SK-N-SH (cell line): ENCODE results near the gene EHD2. TPM values are rescaled to one million over a fixed set of nuclear protein-coding genes. Genes with fewer than 3 reads are reported as not detected.
"Not testable (repeated sequence)": the region's sequence is repeated elsewhere in the genome, so short reads cannot be mapped to it uniquely, and the experiment has no call there.

Source experiments
- CTCF ChIA-PET: fragments of 300-600, 350-600 bp; formaldehyde crosslinking; extraction: SDS; loops from one replicate; lab custom pipeline; 2021; lab: Yijun Ruan, JAX
- POLR2A ChIA-PET: fragments of 350-600 bp; sonication (Branson Sonifier 250); formaldehyde crosslinking; extraction: SDS; loops from one replicate; lab custom pipeline; 2020; ENCODE audit warnings: antibody characterized with exemption, inconsistent platforms; lab: Yijun Ruan, JAX
- DNase-seq: peaks from one replicate; pipeline ENCODE4 v3.0.0; 2012
- H2AFZ ChIP-seq: fragments of 200-600 bp; sonication (generic); 2 replicates; pipeline ENCODE4 v1.8.1; 2016; ENCODE audit warnings: antibody characterized with exemption, mild to moderate bottlenecking, low read depth
- H3F3A ChIP-seq: fragments of 200-600 bp; sonication (generic); replicated peaks from 2 replicates; pipeline ENCODE3; 2016; ENCODE audit warnings: antibody characterized with exemption, mild to moderate bottlenecking; ENCODE audit not compliant: insufficient read depth
- H3K27ac ChIP-seq, 2 experiments: fragments of 200-500 bp in 1 of 2; fragments of 200-600 bp in 1 of 2; sonication (Bioruptor generic) in 1 of 2; sonication (generic), shearing (Covaris generic) in 1 of 2; 2 replicates each; pipeline versions ENCODE4 v1.5.1 to v1.6.1; 2014 to 2016; ENCODE audit warnings: low read depth in 2 of 2, inconsistent platforms in 1 of 2, low read length in 1 of 2, mild to moderate bottlenecking in 1 of 2, mixed read lengths in 1 of 2
- H3K27me3 ChIP-seq: fragments of 200-600 bp; sonication (generic), shearing (Covaris generic); 2 replicates; pipeline ENCODE4 v1.6.1; 2016; ENCODE audit warnings: mixed run types; ENCODE audit not compliant: insufficient read depth
- H3K36me3 ChIP-seq, 2 experiments: fragments of 200-500 bp in 1 of 2; fragments of 200-600 bp in 1 of 2; sonication (Bioruptor generic) in 1 of 2; sonication (generic) in 1 of 2; replicated peaks in 1 of 2; 2 replicates each; pipeline versions ENCODE3 to v1.5.1; 2014 to 2016; ENCODE audit warnings: low read length in 1 of 2, mild to moderate bottlenecking in 1 of 2; ENCODE audit not compliant: insufficient read depth in 2 of 2, control insufficient read depth in 1 of 2
- H3K4me1 ChIP-seq, 2 experiments: fragments of 200-500 bp in 1 of 2; fragments of 200-600 bp in 1 of 2; sonication (Bioruptor generic) in 1 of 2; sonication (generic), shearing (Covaris generic) in 1 of 2; 2 replicates each; pipeline versions ENCODE4 v1.5.1 to v1.6.1; 2014 to 2016; ENCODE audit warnings: low read depth in 1 of 2, low read length in 1 of 2, mixed run types in 1 of 2; ENCODE audit not compliant: insufficient read depth in 2 of 2, control insufficient read depth in 1 of 2
- H3K4me2 ChIP-seq: fragments of 200-600 bp; sonication (generic), shearing (Covaris generic); 2 replicates; pipeline ENCODE4 v1.6.1; 2017; ENCODE audit warnings: mixed run types
- H3K4me3 ChIP-seq, 2 experiments: fragments of 200-500 bp in 1 of 2; fragments of 200-600 bp in 1 of 2; sonication (Bioruptor generic) in 1 of 2; sonication (generic), shearing (Covaris generic) in 1 of 2; 2 replicates each; pipeline versions ENCODE4 v1.5.1 to v1.8.1; 2014 to 2016; ENCODE audit warnings: low read depth in 2 of 2, inconsistent platforms in 1 of 2, low read length in 1 of 2, mild to moderate bottlenecking in 1 of 2, mixed read lengths in 1 of 2, moderate library complexity in 1 of 2
- H3K79me2 ChIP-seq: fragments of 200-600 bp; sonication (generic); 2 replicates; pipeline ENCODE4 v1.8.1; 2017; ENCODE audit warnings: mild to moderate bottlenecking; ENCODE audit not compliant: insufficient read depth
- H3K9ac ChIP-seq: fragments of 200-600 bp; sonication (generic); 2 replicates; pipeline ENCODE4 v1.6.1; 2017; ENCODE audit warnings: mixed run types
- H3K9me2 ChIP-seq: fragments of 200-600 bp; sonication (generic); 2 replicates; pipeline ENCODE4 v1.6.1; 2017; ENCODE audit warnings: mixed run types
- H3K9me3 ChIP-seq: fragments of 200-600 bp; sonication (generic); 2 replicates; pipeline ENCODE4 v1.6.1; 2017; ENCODE audit warnings: mixed run types, mild to moderate bottlenecking, moderate library complexity
- H4K20me1 ChIP-seq: fragments of 200-600 bp; sonication (generic); 2 replicates; pipeline ENCODE4 v1.6.1; 2017; ENCODE audit warnings: mild to moderate bottlenecking, mixed run types; ENCODE audit not compliant: insufficient read depth
- CHD2 ChIP-seq: fragments of 150-350 bp; IDR thresholded peaks from 2 replicates; pipeline ENCODE4 v1.6.1; 2018; ENCODE audit warnings: low read length; ENCODE audit not compliant: partially characterized antibody
- EP300 ChIP-seq, 2 experiments: IDR thresholded peaks; 2 replicates each; pipeline versions ENCODE4 v1.4.0 to v1.6.1; 2012; ENCODE audit warnings: borderline replicate concordance in 1 of 2, low read depth in 1 of 2, low read length in 1 of 2
- FOXJ3 ChIP-seq: sonication (generic); formaldehyde crosslinking; IDR thresholded peaks from 2 replicates; pipeline ENCODE4 v1.5.1; 2020; ENCODE audit warnings: mild to moderate bottlenecking, missing genetic modification reagents
- IRF3 ChIP-seq: fragments of 150-350 bp; IDR thresholded peaks from 2 replicates; pipeline ENCODE4 v1.6.1; 2016; ENCODE audit warnings: mild to moderate bottlenecking, low read depth, low read length
- MEF2A ChIP-seq: IDR thresholded peaks from 2 replicates; pipeline ENCODE4 v1.4.0; 2012; ENCODE audit warnings: low read depth, borderline replicate concordance
- NRF1 ChIP-seq: IDR thresholded peaks from 2 replicates; pipeline ENCODE4 v1.6.1; 2012; ENCODE audit warnings: low read depth, mild to moderate bottlenecking, low read length
- POLR2AphosphoS5 ChIP-seq: IDR thresholded peaks from 2 replicates; pipeline ENCODE4 v1.6.1; 2012; ENCODE audit warnings: low read depth, low read length
- RAD21 ChIP-seq: IDR thresholded peaks from 2 replicates; pipeline ENCODE4 v1.6.1; 2012; ENCODE audit warnings: mild to moderate bottlenecking, low read length
- RFX5 ChIP-seq: IDR thresholded peaks from 2 replicates; pipeline ENCODE4 v1.6.1; 2012; ENCODE audit warnings: mild to moderate bottlenecking, improper control_type of control experiment, low read length
- SIN3A ChIP-seq: IDR thresholded peaks from 2 replicates; pipeline ENCODE4 v1.6.1; 2012; ENCODE audit warnings: low read depth, mild to moderate bottlenecking, low read length, moderate library complexity, borderline replicate concordance
- TAF1 ChIP-seq: IDR thresholded peaks from 2 replicates; pipeline ENCODE4 v1.6.1; 2012; ENCODE audit warnings: low read depth, mild to moderate bottlenecking, low read length, moderate library complexity, borderline replicate concordance
- YY1 ChIP-seq: IDR thresholded peaks from 2 replicates; pipeline ENCODE4 v1.4.0; 2012; ENCODE audit warnings: low read depth, mild to moderate bottlenecking
- ZBTB33 ChIP-seq: IDR thresholded peaks from 2 replicates; pipeline ENCODE4 v1.4.0; 2012; ENCODE audit warnings: low read depth, borderline replicate concordance
- WGBS: methylation state at CpG from one replicate; pipeline ENCODE4 v1.1.6; 2017; ENCODE audit warnings: low lambda C conversion rate; 5-methylcytosine and 5-hydroxymethylcytosine counted together
- polyA plus RNA-seq, 3 experiments: library from polyadenylated mRNA; depleted of rRNA; stranded (reverse); fragments of >200 nt; gene quantifications; 2 replicates each; pipeline ENCODE4 v1.2.3, GENCODE V29; 2012

Gene EHD2
- polyA plus RNA-seq, 1 of the 3 experiments (the other 2 are of a cell fraction) = 55.5 TPM

DNA sequence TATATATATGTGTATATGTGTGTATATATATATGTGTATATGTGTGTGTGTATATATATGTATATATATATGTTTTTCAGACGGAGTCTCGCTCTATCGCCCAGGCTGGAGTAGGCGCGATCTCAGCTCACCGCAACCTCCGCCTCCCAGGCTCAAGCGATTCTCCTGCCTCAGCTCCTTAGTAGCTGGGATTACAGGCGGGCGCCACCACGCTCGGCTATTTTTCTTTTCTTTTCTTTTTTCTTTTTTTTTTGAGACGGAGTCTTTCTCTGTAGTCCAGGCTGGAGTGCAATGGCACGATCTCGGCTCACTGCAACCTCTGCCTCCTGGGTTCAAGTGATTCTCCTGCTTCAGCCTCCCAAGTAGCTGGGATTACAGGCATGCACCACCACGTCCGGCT, 32.9 kb downstream of the EHD2 start:
- H4K20me1 ChIP-seq = peaks cover 10% of the 10 kb centered on the region; the same call in 1 of the 2 replicates
- H3K4me2 ChIP-seq = peak overlapping the region; percentile 73
- H3K27me3 ChIP-seq, DNase-seq, H3K9me3 ChIP-seq, H2AFZ ChIP-seq, H3K9me2 ChIP-seq: not testable (repeated sequence)
- ChIA-PET POLR2A (interaction anchor here (0.5 to 0.9 kb wide), 4 partner anchors 11 to 1372 kb away, joined by 3 to 5 read pairs (median 4); no protein-coding TSS in a partner anchor), CTCF (interaction anchor here (1.5 to 17.6 kb wide), 4 partner anchors 10 to 238 kb away, joined by 5 to 475 read pairs (median 8); partner anchors contain the start of gene EHD2)
- peak overlapping the region in 1 of 2 experiments; percentile 97; a peak in 1 of 4 replicates for H3K27ac ChIP-seq
- peaks cover 29 to 43% of the 10 kb centered on the region in 2 experiments for H3K36me3 ChIP-seq
- peaks cover 41% of the 10 kb centered on the region for H3K79me2 ChIP-seq
- 46% methylated on average over 17 of the region's 17 CpGs for WGBS
- peaks cover 12 to 14% of the 10 kb centered on the region in 2 experiments; a peak in 1 of 4 replicates for H3K4me1 ChIP-seq
- H3K9ac ChIP-seq = peak overlapping the region; percentile 83; the same call in 1 of the 2 replicates
- peak overlapping the region; percentile 65 to 83 for H3K4me3 ChIP-seq
- H3F3A ChIP-seq = peaks cover 28% of the 10 kb centered on the region

GRCh38 chr19:47749326-47749725, 36.1 kb downstream of the EHD2 start:
- H3K27ac ChIP-seq = no peak overlapping the region
- peaks cover 10% of the 10 kb centered on the region; the same call in 1 of the 2 replicates for H4K20me1 ChIP-seq
- H3K79me2 ChIP-seq = peaks cover 41% of the 10 kb centered on the region
- H3K36me3 ChIP-seq = peaks cover 46 to 53% of the 10 kb centered on the region in 2 experiments
- H3K4me3 ChIP-seq = no peak overlapping the region
- ChIA-PET POLR2A (no interaction called here), CTCF (interaction anchor here (0.7 kb wide), 1 partner anchor 36 kb away, joined by 4 read pairs; no protein-coding TSS in a partner anchor)
- no peak for TF ChIP-seq YY1
- TF ChIP-seq ZBTB33 = no peak
- TF ChIP-seq EP300 (IDR thresholded peaks at IDR 0.05; ENCODE audit: borderline replicate concordance in 1 of 2, low read depth in 1 of 2, low read length in 1 of 2) = no peak
- TF ChIP-seq RFX5 = no peak
- TF ChIP-seq POLR2AphosphoS5 = no peak
- no peak for TF ChIP-seq MEF2A
- no peak for TF ChIP-seq SIN3A
- TF ChIP-seq FOXJ3 (CRISPR knock-in tag) = no peak
- no peak for TF ChIP-seq CHD2
- no peak for TF ChIP-seq RAD21
- TF ChIP-seq TAF1 = no peak
- no peak for TF ChIP-seq IRF3
- no peak for TF ChIP-seq NRF1
- no peaks in the 10 kb centered on the region for H3K9me2 ChIP-seq
- no peak overlapping the region for H2AFZ ChIP-seq
- peaks cover 5% of the 10 kb centered on the region for H3F3A ChIP-seq
- DNase-seq = no peak
- WGBS = 92% methylated on average over 3 of the region's 3 CpGs
- H3K9me3 ChIP-seq = no peaks in the 10 kb centered on the region
- no peaks in the 10 kb centered on the region for H3K27me3 ChIP-seq
- peaks cover 4 to 5% of the 10 kb centered on the region in 2 experiments; a peak in 1 of 4 replicates for H3K4me1 ChIP-seq
- H3K4me2 ChIP-seq = no peak overlapping the region
- H3K9ac ChIP-seq = no peak overlapping the region
